OCI-LY3 (cell line): ENCODE measurements around the gene ALDOA.

Experiments
- H2AFZ ChIP-seq: fragments of 200-600, 300-600 bp; shearing (Covaris generic); 2 replicates; pipeline ENCODE4 v1.6.0; 2014; ENCODE audit warnings: antibody characterized with exemption, low read depth, low read length
- H3K27ac ChIP-seq: fragments of 200-600, 300-600 bp; sonication (generic); 2 replicates; pipeline ENCODE4 v1.5.1; 2014; ENCODE audit warnings: mild to moderate bottlenecking, low read length, moderate library complexity, mixed read lengths
- H3K27me3 ChIP-seq: fragments of 200-600, 300-600 bp; sonication (generic); 2 replicates; pipeline ENCODE4 v1.6.1; 2014; ENCODE audit warnings: low read depth, low read length, mixed read lengths
- H3K36me3 ChIP-seq: fragments of 200-600, 300-600 bp; sonication (generic); replicated peaks from 2 replicates; pipeline ENCODE3; 2014; ENCODE audit warnings: low read depth, low read length, mixed read lengths
- H3K4me1 ChIP-seq: fragments of 300-600, 200-600 bp; sonication (generic); 2 replicates; pipeline ENCODE4 v1.6.1; 2014; ENCODE audit warnings: low read length, mixed read lengths
- H3K4me2 ChIP-seq: fragments of 200-600, 300-600 bp; sonication (generic); 2 replicates; pipeline ENCODE4 v1.6.1; 2014; ENCODE audit warnings: low read length, mixed read lengths
- H3K4me3 ChIP-seq: fragments of 300-600, 200-600 bp; sonication (generic); 2 replicates; pipeline ENCODE4 v1.5.1; 2014; ENCODE audit warnings: antibody characterized with exemption, mild to moderate bottlenecking, low read length, moderate library complexity
- H3K79me2 ChIP-seq: fragments of 300-600, 200-600 bp; shearing (Covaris generic); 2 replicates; pipeline ENCODE4 v1.6.1; 2014; ENCODE audit warnings: mild to moderate bottlenecking, low read length, mixed read lengths
- H3K9ac ChIP-seq: fragments of 300-600, 200-600 bp; shearing (Covaris generic); 2 replicates; pipeline ENCODE4 v1.6.0; 2014; ENCODE audit warnings: mild to moderate bottlenecking, low read length, moderate library complexity
- H3K9me3 ChIP-seq: fragments of 200-600, 300-600 bp; shearing (Covaris generic); 2 replicates; pipeline ENCODE4 v1.6.1; 2014; ENCODE audit warnings: low read length, mixed read lengths; ENCODE audit not compliant: insufficient read depth
- H4K20me1 ChIP-seq: fragments of 200-600, 300-600 bp; sonication (generic); 2 replicates; pipeline ENCODE4 v1.6.1; 2016; ENCODE audit warnings: low read length, mixed read lengths; ENCODE audit not compliant: insufficient read depth
- CTCF ChIP-seq: fragments of 200-600, 300-600 bp; sonication (generic); IDR thresholded peaks from 2 replicates; pipeline ENCODE4 v1.5.1; 2014; ENCODE audit warnings: antibody characterized with exemption, low read length, low read depth
- EZH2phosphoT487 ChIP-seq: fragments of 200-600 bp; shearing (Covaris generic); IDR thresholded peaks from 2 replicates; pipeline ENCODE4 v1.6.1; 2018; ENCODE audit warnings: antibody characterized with exemption, mixed run types, low read depth

Gene ALDOA

DNA sequence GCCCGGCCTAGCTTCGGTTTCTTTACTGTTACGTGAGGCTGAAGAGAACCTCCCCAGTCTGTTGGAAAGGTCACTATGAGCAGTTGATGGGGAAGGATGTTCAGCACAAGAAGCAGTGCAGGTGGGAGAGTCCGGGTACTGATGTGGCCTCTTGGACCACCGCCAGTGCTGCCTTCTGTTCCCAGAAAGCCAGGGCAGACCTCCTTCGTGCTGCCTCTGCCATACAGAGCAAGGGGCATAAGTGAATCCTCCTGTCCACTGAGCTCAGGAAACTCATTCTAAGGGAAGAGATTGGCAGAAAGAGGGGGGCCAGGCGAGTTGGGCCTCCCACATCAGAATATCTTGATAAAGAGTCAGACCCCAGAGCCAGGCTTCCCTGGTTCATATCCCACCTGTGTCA, 13.9 kb downstream of the ALDOA start:
- H3K4me3 ChIP-seq: no peak overlapping the region
- no peak for TF ChIP-seq EZH2phosphoT487
- no peak for TF ChIP-seq CTCF
- no peak overlapping the region for H2AFZ ChIP-seq
- no peak overlapping the region for H3K9ac ChIP-seq
- peaks cover 9% of the 10 kb centered on the region for H4K20me1 ChIP-seq
- no peak overlapping the region for H3K4me2 ChIP-seq
- H3K27me3 ChIP-seq: no peaks in the 10 kb centered on the region
- H3K36me3 ChIP-seq: peaks cover 51% of the 10 kb centered on the region
- no peaks in the 10 kb centered on the region for H3K9me3 ChIP-seq
- H3K79me2 ChIP-seq: peaks cover 42% of the 10 kb centered on the region
- H3K4me1 ChIP-seq: peaks cover 16% of the 10 kb centered on the region
- H3K27ac ChIP-seq: no peak overlapping the region

- peaks cover 22% of the 10 kb centered on the region for H3K79me2 ChIP-seq
- H3K27me3 ChIP-seq: no peaks in the 10 kb centered on the region
- TF ChIP-seq EZH2phosphoT487 (no peak), CTCF (peak; percentile 16; the same call in 1 of the 2 replicates)
- H3K27ac ChIP-seq: no peak overlapping the region
- no peak overlapping the region for H3K4me2 ChIP-seq
- H3K4me3 ChIP-seq: no peak overlapping the region
- no peak overlapping the region for H3K9ac ChIP-seq
- H3K4me1 ChIP-seq: no peaks in the 10 kb centered on the region
- no peaks in the 10 kb centered on the region for H3K9me3 ChIP-seq
- peaks cover 64% of the 10 kb centered on the region for H3K36me3 ChIP-seq
- no peaks in the 10 kb centered on the region for H4K20me1 ChIP-seq
- H2AFZ ChIP-seq: no peak overlapping the region
These were observed 17.1 kb downstream of the ALDOA start for GRCh38 chr16:30082545-30083090.

DNA sequence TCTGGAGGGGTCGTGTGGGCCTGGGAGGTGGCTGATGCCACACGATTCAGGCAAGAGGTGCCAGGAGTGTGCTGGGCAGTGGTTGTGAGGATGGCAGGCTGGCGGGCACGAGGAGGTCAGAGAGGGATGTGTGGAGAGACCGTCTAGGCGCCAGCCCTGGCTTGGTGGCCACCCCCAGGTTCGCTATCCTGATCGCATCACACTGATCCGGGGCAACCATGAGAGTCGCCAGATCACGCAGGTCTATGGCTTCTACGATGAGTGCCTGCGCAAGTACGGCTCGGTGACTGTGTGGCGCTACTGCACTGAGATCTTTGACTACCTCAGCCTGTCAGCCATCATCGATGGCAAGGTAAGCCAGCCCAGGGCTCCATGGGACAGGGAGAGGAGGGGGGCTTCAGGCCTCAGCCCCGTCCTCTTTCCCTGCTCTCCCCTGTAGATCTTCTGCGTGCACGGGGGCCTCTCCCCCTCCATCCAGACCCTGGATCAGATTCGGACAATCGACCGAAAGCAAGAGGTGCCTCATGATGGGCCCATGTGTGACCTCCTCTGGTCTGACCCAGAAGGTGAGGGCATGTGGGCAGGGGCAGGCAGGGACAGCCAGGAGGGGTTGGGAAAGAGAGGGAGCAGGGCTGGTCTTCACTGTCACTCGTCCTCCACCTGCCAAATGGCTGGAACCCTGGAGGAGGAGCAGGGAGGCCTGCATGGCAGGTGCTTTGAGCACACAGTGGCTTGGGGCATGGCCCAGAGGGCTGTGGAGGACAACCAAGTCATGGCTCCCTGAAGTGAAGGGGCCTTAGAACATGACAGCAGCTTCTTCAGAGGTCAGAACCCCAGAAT, 17.9 kb downstream of the ALDOA start:
- Histone ChIP-seq H3K36me3 (peaks cover 56% of the 10 kb centered on the region), H3K4me3 (no peak overlapping the region), H3K9ac (no peak overlapping the region), H3K9me3 (no peaks in the 10 kb centered on the region), H4K20me1 (no peaks in the 10 kb centered on the region), H3K27me3 (no peaks in the 10 kb centered on the region), H3K79me2 (peaks cover 14% of the 10 kb centered on the region), H3K4me1 (no peaks in the 10 kb centered on the region), H3K27ac (no peak overlapping the region), H2AFZ (no peak overlapping the region), H3K4me2 (no peak overlapping the region)
- TF ChIP-seq EZH2phosphoT487 (no peak), CTCF (no peak)

GRCh38 chr16:30084096-30084815, 18.7 kb downstream of the ALDOA start:
- Histone ChIP-seq H3K4me1 (no peaks in the 10 kb centered on the region), H3K9ac (no peak overlapping the region), H3K4me3 (no peak overlapping the region), H4K20me1 (no peaks in the 10 kb centered on the region), H3K9me3 (no peaks in the 10 kb centered on the region), H3K27me3 (no peaks in the 10 kb centered on the region), H3K36me3 (peaks cover 50% of the 10 kb centered on the region), H3K79me2 (peaks cover 8% of the 10 kb centered on the region), H2AFZ (no peak overlapping the region), H3K27ac (no peak overlapping the region), H3K4me2 (no peak overlapping the region)
- TF ChIP-seq EZH2phosphoT487 (no peak), CTCF (no peak)
